NCI-H1417 (cell line): Measurements from ENCODE around the gene COX18.

ENCODE experiments used
- DNase-seq, 3 experiments: peaks; one replicate each; lab custom pipeline; 2025; lab: John Stamatoyannopoulos, UW

COX18 gene

DNA sequence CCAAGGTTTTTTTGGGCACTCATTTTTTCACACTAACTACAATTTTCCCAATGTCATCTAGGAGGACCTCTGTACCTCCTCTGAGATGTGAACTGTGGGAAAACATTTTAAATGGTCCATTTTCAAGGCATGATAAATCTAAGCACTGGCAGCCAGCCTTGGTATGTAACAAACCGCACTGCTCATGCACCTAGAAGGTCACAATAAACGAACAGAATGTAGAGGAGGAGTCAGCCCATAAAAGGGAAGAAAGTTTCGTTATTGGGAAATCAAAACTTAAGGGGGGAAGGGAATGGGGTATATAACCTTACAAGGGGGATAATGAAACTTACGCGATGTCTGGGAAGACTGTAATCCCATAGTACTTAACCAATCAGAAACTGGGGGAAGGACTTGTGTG is 16.4 kb downstream of the COX18 start:
- no peak for DNase-seq

GRCh38 chr4:73051625-73052024 is 17.9 kb downstream of the COX18 start:
- no peak for DNase-seq

GRCh38 chr4:73045879-73046278 is 23.6 kb downstream of the COX18 start:
- no peak for DNase-seq

- peak in 1 of 3 experiments; percentile 5 for DNase-seq
Measured at GRCh38 chr4:73037057-73037456, 32.5 kb downstream of the COX18 start.

GRCh38 chr4:73036123-73036522 is 33.4 kb downstream of the COX18 start:
- DNase-seq, result no peak

GRCh38 chr4:73034896-73035295 is 34.6 kb downstream of the COX18 start:
- no peak for DNase-seq

DNA sequence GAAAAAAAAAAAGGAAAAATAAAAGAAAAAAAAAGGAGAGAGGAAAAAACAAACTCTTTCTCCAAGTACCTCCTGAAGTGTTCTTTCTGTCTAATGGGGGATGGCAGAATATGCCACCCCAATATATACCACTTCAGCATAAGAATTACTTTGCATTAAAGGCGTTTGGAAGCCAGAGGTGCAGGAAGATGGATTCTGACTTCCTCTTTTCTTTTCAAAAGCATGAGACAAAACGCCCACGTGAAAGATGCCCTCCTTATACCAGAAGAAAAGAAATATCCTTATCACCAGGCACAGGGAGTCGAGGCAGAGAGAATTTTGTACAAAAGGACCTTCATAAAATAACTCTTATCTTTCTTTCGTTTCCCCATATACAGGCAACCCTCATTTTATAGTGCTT is 40.9 kb downstream of the COX18 start:
- no peak for DNase-seq

DNA sequence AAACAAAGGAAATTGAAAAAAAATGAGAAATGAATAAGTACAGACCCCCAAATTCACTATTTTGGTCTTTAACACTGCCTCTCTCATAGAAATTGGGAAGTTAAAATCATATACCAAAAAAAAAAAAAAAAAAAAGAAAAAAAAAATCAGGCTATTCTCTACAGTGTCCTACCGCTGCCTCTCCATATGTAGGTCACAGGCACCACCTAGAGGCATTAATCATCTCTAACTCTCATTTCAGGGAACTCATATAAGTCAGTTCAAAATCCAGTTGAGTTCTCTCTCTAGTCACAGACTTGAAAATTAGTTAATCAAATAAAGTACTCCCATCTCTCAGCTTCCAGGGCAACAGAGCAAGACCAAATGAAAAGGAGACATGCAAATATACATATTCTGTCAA is 47.9 kb downstream of the COX18 start:
- peak in 2 of 3 experiments; percentile 4 to 61 for DNase-seq

GRCh38 chr4:73019462-73020047 is 50.0 kb downstream of the COX18 start:
- DNase-seq, result peak; percentile 16 to 78 (median 65)

DNA sequence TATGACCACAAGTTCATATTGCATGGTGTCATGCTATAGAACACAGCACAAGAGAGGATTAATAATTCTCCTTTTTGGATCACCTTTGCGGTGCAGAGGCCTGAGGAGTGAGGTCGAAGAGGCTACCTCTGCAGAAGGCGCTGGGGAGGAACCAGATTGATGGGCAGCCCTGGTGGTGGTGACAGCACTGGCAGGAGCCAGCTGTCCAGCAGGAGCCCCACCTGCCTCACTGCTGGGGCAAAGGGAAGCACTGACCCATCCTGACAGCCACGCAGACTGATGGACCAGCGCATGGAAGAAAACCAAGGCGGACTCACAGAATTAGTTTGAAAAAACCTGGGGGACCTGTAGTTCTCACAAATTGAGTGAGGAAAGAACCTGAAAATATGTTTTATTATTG is 50.9 kb downstream of the COX18 start:
- no peak for DNase-seq

DNA sequence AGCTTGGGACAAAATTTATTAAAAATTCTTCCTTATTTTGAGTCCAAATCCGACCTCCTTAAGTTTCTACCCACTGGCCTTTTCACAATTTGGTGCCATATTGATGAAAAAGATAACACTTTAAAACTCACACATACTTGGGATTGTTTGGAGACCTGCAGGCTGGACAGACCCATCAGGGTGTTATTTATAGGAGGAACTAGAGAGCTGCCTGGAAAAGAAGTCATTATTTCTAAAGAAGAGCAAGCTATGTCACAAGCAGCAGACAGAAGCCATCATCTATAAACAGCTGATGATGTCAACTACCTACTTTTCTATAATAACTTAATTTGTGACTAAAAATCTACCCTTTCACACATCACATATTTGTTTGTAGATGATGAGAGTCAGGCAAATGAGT is 56.2 kb downstream of the COX18 start:
- DNase-seq, result no peak

DNA sequence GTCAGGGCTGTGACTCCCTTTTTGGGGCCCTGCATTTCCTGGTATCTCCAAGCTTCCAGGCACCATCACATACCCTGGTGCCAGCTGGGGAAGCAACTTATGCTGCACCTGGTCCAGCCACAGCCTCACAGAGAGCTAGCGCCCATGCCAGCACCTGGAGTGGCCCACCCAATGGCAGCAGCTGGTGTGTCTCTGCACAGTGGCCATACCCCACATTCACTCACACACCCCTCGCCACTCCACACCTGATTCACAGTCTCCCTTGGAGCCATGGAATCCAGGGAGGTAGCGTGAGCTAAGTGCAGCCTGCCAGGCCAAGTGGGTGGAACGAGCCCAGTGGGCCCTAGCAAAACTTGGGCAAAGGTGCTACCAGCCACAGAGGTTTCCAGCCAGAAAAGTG is 56.8 kb downstream of the COX18 start:
- no peak for DNase-seq

DNA sequence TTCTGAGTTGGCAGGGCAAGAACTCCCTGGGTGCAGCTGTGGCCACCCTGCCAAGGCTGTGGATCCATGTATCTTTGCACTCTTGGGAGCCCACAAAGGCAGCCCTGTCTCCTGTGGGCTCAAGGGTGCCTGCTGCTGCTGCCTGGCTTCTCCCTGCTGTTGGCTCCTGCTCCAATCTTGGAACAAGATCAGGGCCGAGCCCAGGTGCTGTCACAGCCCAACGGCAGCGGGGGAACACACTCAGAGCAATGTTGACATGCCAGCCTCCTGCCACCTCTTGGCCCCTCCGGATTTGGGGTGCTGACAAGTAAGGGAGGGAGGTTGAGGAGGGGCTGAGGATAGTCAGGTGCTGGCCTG is 57.9 kb downstream of the COX18 start:
- no peak for DNase-seq

GRCh38 chr4:73010789-73011628 is 58.5 kb downstream of the COX18 start:
- DNase-seq, result no peak

DNA sequence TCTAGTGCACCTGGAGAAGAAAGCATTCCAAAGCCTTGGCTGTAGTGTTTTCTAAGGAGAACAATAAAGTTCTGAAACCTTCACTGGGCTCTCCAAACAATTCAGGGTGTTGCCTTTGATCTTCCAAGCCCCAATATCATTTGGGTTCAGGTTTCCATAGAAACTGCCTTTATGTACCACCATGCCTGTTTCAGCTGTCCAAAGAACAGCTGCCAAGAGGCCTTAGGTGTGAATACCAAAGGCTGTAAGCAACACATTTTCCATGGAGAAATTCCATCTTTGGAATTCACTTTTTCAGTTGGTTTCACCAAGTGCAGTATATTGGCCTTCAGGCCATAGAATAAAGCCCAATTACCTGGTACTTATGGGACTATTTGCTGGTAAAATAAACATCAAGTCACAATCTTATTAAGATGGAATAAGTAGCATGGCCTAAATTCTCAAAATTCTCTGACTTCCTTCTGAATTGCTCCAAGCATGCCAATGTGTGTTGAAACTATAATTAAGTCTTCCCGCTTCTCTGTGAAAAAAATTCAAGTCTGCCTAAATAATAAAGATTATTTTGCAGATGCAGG is 61.9 kb downstream of the COX18 start:
- no peak for DNase-seq

GRCh38 chr4:73006286-73006990 is 63.1 kb downstream of the COX18 start:
- no peak for DNase-seq

DNA sequence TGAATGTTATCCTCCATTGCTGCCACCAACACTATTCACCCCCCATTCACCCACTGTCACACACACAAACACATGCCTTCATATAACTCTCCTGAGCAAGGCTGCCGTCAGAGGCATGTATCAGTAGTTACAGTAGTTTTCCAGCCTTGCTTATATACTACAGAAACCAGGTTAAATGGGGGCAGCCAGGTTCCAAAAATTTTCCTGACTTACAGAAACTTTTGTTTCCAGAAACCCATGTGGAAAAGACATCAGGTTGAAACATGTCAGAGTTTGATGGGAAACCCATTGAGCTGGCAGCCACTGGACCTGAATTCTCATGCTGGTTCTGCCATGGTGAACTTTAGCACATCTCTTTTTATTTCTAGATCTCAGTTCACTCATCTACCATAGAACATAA is 64.0 kb downstream of the COX18 start:
- no peak for DNase-seq
